A549 treated with Hydrocortisone at 1 μM for 4 hours (cell line): ENCODE results near the gene SBNO2. TPM values are rescaled to one million over a fixed set of nuclear protein-coding genes. Genes with fewer than 3 reads are reported as not detected.

Source experiments
- total RNA-seq: library from RNA; stranded (reverse); fragments of 200-300 nt; extraction: Qiagen RNA extraction; gene quantifications from 5 replicates; pipeline ENCODE4 v1.2.3, GENCODE V29; 2022

Gene SBNO2
- total RNA-seq = 28.6 to 34.8 TPM (median 32.0 TPM) in 5 replicates

GRCh38 chr19:1173845-1174809 is at the start of gene SBNO2:
TSS of gene SBNO2 (minus strand) at chr19:1174268. CDS start at chr19:1154276, 19,992 bp downstream.

GRCh38 chr19:1205114-1206099 is 31.3 kb upstream of the SBNO2 start, which contains the start of gene STK11:
TSS of gene STK11 (plus strand) at chr19:1205778. CDS start at chr19:1206914, 1,136 bp downstream.

GRCh38 chr19:1103708-1104310 is 70.3 kb downstream of the SBNO2 start, which contains the start of gene GPX4:
TSS of gene GPX4 (plus strand) at chr19:1103994. CDS start at chr19:1104044, 50 bp downstream.

GRCh38 chr19:1094978-1095701 is 78.9 kb downstream of the SBNO2 start, which contains the start of gene POLR2E:
TSS of gene POLR2E (minus strand) at chr19:1095375. CDS start at chr19:1095315, 60 bp downstream.

GRCh38 chr19:1066748-1067340 is 107.2 kb downstream of the SBNO2 start, which contains the start of gene ARHGAP45:
TSS of gene ARHGAP45 (plus strand) at chr19:1067167. CDS start at chr19:1067406, 239 bp downstream.

Other genes starting within 250 kb of the SBNO2 start
- gene ARID3A, start 248.2 kb downstream of the SBNO2 start, total RNA-seq = 4.5 to 5.5 TPM (median 4.9 TPM) in 5 replicates
- 41.9 to 70.4 TPM (median 66.9 TPM) in 5 replicates for gene WDR18, start 189.9 kb downstream of the SBNO2 start, total RNA-seq
- gene GRIN3B, start 173.8 kb downstream of the SBNO2 start, total RNA-seq = 1.6 to 3.6 TPM (median 2.4 TPM) in 5 replicates
- 88.1 to 125 TPM (median 119 TPM) in 5 replicates for gene TMEM259, start 153.1 kb downstream of the SBNO2 start, total RNA-seq
- not detected in 5 replicates for gene RNU6-2, start 152.7 kb downstream of the SBNO2 start, total RNA-seq
- gene CNN2, start 147.7 kb downstream of the SBNO2 start, total RNA-seq = 70.3 to 98.3 TPM (median 87.8 TPM) in 5 replicates
- gene ABCA7, start 134.2 kb downstream of the SBNO2 start, total RNA-seq = 12.7 to 19.5 TPM (median 15.0 TPM) in 5 replicates
- gene ARHGAP45, start 107.1 kb downstream of the SBNO2 start, total RNA-seq = 3.2 to 4.9 TPM (median 4.7 TPM) in 5 replicates
- gene POLR2E, start 78.9 kb downstream of the SBNO2 start, total RNA-seq = 189 to 252 TPM (median 230 TPM) in 5 replicates
- 385 to 499 TPM (median 481 TPM) in 5 replicates for gene GPX4, start 70.3 kb downstream of the SBNO2 start, total RNA-seq
- gene STK11, start 31.5 kb upstream of the SBNO2 start, total RNA-seq = 34.1 to 37.9 TPM (median 35.8 TPM) in 5 replicates
- gene CBARP, start 63.7 kb upstream of the SBNO2 start, total RNA-seq = 2.9 to 4.1 TPM (median 4.0 TPM) in 5 replicates
- gene ATP5F1D, start 67.5 kb upstream of the SBNO2 start, total RNA-seq = 73.6 to 182 TPM (median 168 TPM) in 5 replicates
- 48.0 to 55.8 TPM (median 51.1 TPM) in 5 replicates for gene MIDN, start 74.3 kb upstream of the SBNO2 start, total RNA-seq
- 90.9 to 225 TPM (median 100 TPM) in 5 replicates for gene CIRBP, start 95.1 kb upstream of the SBNO2 start, total RNA-seq
- 44.2 to 95.1 TPM (median 77.5 TPM) in 5 replicates for gene FAM174C, start 101.3 kb upstream of the SBNO2 start, total RNA-seq
- 1.0 to 2.3 TPM (median 2.0 TPM) in 5 replicates for gene EFNA2, start 111.6 kb upstream of the SBNO2 start, total RNA-seq
- gene NDUFS7, start 209.6 kb upstream of the SBNO2 start, total RNA-seq = 67.0 to 76.3 TPM (median 74.3 TPM) in 5 replicates
- gene GAMT, start 227.3 kb upstream of the SBNO2 start, total RNA-seq = 26.9 to 45.6 TPM (median 41.2 TPM) in 5 replicates
- gene DAZAP1, start 233.3 kb upstream of the SBNO2 start, total RNA-seq = 81.0 to 103 TPM (median 96.2 TPM) in 5 replicates